Activated CD8-positive, alpha-beta memory T cell treated with anti-CD3 and anti-CD28 coated beads, Interleukin-2, amount 50 U/mL, for 48 hours (primary cell): ENCODE measurements around the gene DNAH2.
"Not testable (repeated sequence)": the region's sequence is repeated elsewhere in the genome, so short reads cannot be mapped to it uniquely, and the experiment has no call there.

Source experiments
- DNase-seq: peaks from one replicate; pipeline ENCODE4 v3.0.0-alpha.2; 2020

The DNAH2 gene

DNA sequence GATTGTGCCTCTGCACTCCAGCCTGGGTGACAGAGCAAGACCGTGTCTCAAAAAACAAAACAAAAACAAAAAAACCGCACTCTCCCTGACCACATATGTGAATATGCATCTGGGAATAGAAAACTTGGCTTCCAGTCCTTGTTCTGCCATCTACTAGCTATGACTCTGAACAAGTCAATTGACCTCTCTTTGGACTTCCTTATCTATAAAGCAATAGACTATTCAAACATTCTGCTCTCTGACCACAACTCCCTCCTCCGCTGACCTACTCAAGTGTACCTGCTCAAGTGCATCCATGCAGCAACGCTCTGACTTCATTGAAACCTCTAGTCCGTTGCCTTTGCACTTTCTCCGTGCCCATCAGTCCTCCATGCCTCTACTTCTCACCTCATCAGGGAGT lies 63.9 kb downstream of the DNAH2 start:
- DNase-seq, result no peak

DNA sequence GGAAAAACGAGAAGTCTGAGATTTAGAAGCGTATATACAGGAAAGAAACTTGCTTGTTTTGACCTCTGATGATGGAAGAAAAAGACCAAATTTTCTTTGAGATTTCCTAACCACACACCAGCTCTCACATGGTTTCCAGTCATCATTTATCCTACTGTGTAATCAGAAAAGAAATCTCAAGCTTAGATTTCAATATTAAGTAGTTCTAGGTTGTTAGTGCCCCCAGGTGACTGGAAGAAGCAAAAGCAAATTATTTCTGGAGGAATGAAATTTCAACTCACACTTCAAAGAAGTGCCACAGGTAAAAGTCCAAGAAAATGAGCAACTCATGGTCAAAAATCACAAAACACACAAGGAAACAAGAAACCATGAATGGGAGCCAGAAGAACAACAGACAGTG lies 64.7 kb downstream of the DNAH2 start:
- no peak for DNase-seq

DNA sequence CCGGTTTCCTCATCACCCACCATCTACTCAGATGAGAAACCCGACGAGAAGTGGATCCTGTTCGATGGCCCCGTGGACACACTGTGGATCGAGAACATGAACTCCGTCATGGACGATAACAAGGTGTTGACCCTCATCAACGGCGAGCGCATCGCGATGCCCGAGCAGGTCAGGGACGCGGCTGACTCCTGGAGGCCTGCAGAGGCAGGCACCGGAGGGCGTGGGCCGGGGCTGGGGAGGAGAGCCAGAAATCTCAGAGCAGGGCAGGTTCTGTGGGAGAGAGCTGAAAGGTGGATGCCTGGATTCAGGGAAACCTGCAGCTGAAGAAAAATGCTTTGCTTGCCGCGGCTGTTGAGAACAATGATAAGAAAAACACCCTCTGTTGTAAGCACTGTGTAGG lies 69.3 kb downstream of the DNAH2 start:
- no peak for DNase-seq

DNA sequence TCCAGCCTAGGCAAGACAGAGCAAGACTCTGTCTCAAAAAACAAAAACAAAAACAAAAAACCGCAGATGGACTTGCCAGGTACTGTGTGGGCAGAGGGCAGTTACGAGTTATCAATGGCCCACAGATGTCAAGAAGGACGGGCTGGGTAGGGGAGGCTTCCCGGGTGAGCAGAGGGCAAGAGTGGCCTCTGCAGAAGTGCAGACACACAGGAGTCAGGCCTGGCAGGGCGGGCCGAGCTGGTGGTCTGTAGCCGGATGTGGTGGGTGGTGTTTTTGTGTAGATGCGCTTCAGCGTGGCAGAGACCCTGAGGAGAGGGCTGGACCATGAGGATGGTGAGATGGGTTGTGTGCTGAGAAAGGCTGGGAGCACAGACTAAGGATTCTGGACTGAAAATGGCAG lies 71.6 kb downstream of the DNAH2 start:
- DNase-seq, result no peak

GRCh38 chr17:7790150-7790549 lies 72.6 kb downstream of the DNAH2 start:
- DNase-seq, result no peak

DNA sequence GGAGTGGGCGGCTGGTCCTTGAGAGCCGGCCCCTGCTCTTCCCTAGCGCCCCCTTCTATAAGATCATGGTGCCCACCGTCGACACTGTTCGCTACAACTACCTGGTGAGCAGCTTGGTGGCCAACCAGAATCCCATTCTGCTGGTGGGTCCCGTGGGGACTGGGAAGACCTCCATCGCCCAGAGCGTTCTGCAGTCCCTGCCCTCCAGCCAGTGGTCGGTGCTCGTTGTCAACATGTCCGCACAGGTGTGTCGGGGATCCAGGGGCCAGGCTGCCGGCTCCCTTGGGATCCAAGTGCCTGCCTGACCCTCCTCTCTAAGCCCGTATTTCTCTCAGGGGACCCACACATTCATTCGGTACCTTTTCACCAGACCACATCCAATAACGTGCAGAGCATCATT lies 75.1 kb downstream of the DNAH2 start:
- DNase-seq, result no peak

- DNase-seq, result no peak
Measured at GRCh38 chr17:7794075-7794663, 76.6 kb downstream of the DNAH2 start.

DNA sequence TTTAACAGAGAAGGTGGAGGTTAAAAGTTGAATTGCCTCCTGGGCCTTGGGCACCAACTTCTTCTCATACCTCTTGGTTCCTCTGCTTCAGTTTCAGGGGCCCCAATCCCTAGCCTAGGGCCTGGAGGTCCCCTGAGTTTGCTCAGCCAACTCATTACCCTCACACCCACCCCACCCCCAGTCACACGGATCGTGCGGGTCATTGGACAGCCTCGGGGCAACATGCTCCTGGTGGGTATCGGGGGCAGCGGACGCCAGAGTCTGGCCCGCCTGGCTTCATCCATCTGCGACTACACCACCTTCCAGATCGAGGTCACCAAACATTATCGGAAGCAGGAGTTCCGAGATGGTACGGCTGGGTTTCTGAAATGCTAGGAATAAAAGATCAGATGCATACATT lies 80.4 kb downstream of the DNAH2 start:
- no peak for DNase-seq

DNA sequence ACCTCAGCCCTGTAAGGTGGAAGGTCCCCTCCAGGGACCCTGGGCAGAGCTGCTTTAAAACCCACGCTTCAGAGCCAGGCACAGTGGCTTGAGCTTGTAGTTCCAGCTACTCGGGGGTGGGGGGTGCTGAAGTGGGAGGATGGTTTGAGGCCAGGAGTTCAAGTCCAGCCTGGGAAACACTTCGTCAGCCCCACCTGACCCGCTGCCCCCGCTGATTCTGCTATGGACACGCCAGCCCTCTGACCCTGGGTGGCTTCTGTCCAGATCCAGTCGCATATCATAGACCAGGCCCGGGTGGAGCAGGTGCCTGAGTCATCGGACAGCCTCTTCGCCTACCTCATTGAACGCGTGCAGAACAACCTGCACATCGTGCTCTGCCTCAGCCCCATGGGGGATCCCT lies 81.3 kb downstream of the DNAH2 start:
- no peak for DNase-seq

DNA sequence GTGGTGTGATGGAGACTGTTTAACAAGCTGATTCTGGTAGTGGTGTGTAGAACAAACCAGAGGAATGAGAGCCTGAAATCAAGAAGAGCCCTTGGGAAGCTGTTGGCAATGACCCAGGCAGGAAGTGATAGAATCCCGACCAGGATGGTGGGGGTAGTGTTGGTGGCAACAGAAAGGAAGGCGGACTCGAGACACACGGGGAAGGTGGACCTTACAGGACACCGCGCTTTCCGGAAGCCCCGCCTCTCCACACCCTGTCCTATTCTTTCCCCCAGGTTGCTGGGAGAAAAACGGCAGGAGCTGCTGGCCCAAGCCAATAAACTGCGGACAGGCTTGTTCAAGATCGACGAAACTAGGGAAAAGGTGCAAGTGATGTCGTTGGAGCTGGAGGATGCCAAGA lies 86.4 kb downstream of the DNAH2 start:
- DNase-seq, result no peak

DNA sequence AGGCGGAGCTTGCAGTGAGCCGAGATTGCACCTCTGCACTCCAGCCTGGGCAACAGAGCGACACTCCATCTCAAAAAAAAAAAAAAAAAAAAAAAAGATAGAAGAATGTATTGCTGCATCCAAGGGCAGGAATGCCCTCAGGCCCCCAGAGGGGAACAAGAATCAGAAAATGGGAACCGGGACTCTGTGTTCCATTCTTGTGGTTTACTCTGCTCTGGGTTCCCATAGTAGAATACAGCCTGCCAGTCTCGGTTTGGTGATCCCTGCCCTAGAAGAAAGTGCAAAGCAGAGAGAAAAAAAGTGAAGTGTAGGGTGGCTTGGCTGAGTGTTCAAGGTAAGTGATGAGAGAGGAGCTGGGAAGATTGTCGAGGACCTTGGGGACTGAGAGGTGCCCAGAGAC lies 89.0 kb downstream of the DNAH2 start:
- no peak for DNase-seq

- no peak for DNase-seq
Measured at GRCh38 chr17:7807206-7807605, 89.7 kb downstream of the DNAH2 start.

GRCh38 chr17:7809086-7809790 lies 91.7 kb downstream of the DNAH2 start:
- no peak for DNase-seq

DNA sequence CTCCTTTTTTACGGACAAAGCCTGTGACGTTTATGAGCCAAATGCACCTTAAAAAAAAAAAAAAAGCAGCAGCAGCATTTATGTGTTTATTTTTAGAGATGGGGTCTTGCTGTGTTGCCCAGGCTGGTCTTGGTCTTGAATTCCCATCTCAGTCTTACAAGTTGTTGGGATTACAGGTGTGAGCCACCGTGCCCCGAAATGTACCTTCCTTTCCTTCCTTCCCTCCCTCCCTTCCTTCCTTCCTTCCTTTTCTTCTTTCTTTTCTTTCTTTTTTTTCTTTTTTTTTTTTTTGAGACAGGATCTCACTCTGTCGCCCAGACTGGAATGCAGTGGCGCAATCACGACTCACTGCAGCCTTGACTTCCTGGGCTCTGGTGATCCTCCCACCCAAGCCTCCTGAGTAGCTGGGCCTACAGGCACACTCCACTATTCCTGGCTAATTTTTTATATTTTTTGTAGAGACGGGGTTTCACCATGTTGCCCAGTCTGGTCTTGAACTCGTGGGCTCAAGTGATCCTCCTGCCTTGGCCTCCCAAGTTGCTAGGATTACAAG lies 92.3 kb downstream of the DNAH2 start:
- DNase-seq, result not testable (repeated sequence)

DNA sequence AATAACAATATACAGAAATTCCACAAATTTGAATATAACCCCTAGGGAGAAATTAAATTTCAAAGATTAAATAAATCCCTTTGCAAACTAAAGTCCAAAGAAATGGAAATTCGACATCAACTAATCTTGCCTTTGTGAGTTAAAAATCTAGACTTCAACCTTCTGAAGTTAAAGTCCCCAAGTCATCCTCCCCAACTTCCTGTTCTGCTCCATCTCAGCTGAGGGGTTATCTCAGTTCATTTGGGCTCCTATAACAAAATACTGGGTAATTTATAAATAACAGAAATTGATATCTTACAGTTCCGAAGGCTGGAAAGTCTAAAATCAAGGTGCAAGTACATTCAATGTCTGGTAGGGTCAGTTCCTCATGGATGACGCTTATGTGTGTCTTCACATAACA lies 93.7 kb downstream of the DNAH2 start:
- DNase-seq, result no peak

DNA sequence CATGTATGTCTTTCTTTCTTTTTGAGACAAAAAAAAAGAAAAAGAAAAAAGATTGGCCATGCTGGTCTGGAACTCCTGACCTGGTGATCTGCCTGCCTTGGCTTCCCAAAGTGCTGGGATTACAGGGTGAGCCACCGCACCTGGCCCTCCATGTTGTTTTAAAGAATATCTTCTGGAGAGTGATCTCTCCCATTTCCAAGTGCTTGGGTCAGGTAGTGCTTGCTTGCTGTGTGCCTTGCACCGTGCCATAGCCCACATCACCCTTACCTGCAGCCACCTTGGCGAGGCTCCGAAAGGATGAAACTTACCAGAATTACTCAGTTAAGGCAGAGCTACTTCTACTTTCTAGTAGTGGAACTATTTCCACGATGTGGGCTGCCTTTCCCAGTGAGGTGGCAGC lies 97.4 kb downstream of the DNAH2 start:
- no peak for DNase-seq

DNA sequence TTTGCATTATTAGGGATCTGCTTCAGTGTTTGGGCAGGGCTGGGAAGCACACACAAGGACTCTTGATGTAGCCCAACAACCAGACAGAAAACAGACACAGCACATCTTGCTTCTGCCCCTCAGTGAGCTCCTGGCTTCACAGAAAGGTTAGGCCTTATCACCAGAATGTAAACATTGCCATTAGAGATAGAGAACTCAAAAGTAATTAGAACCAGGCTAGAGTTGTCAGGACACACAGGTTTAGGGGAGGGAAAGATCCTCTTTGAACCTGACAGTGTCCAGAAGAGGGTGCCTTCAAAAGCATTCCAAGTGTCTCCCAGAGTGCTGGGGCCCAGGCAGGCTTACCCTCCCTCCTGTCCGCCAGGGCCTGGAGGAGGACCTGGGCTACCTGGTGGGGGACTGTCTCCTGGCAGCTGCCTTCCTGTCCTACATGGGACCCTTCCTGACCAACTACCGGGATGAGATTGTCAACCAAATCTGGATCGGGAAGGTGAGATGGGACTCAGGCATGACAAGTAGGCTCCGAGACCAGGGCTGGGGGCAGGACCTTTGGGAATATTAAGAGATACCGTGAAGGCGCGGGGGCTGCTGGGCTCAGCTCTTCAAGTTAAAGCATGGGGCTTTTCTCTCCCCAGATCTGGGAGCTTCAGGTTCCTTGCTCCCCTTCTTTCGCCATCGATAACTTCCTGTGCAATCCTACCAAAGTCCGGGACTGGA lies 99.5 kb downstream of the DNAH2 start:
- no peak for DNase-seq

DNA sequence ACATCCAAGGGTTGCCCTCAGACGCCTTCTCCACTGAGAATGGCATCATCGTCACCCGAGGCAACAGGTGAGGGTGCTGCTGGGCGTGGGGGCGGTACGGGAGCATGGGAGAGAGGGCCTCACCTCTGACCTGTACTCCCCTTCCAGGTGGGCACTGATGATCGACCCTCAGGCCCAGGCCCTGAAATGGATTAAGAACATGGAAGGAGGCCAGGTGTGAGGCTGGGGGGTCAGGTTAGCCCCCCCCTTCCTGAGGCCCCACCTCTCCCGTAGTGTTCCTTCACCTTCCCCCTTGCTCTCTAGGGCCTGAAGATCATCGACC lies 100.1 kb downstream of the DNAH2 start:
- DNase-seq, result no peak

DNA sequence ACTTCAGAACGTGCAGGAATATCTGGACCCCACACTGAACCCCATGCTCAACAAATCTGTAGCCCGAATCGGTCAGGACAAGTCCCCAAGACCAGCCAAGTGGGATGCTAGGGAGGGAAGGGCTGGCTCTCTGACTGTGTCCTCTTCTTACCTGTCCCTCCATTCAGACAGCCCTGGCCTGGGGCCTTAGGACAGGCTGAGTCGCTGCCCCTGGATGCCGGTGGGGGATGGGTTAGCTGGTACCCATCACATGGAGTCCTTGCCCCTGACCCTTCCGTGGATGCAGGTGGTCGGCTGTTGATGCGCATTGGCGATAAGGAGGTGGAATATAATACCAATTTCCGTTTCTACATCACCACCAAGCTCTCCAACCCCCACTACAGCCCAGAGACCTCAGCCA lies 100.5 kb downstream of the DNAH2 start:
- DNase-seq, result no peak

DNA sequence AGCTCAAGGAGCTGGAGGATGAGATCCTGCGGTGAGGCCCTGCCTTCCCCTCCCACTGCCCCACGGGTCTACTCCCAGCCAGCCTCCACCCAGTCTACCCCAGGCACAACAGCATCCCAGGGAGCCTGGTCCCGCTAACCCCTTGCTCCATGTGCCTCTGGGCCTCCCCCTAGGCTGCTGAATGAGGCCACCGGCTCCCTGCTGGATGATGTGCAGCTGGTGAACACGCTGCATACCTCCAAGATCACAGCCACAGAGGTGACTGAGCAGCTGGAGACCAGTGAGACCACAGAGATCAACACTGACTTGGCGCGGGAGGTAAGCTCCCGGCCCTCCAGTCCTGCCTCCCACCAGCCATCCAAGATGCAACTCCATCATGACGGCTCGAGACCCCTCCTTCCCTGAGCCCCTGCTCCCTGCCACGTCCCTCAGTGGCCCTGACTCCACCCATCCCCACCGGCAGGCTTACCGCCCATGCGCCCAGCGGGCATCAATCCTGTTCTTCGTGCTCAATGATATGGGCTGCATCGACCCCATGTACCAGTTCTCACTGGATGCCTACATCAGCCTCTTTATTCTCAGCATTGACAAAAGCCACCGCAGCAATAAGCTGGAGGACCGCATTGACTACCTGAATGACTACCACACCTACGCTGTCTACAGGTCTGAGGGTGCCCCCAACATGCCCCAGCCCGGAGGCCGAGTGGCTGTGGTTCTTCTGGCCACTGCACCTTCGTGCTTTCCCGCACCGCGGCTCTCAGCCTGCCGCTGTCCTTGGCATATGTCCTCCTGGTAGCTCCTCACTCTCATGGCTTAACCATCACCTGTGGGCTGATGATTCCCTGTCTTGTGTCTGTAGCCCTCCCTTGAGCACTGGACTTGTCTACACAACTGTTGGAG lies 101.5 kb downstream of the DNAH2 start:
- DNase-seq, result no peak

- no peak for DNase-seq
Measured at GRCh38 chr17:7820231-7820630, 102.7 kb downstream of the DNAH2 start.

DNA sequence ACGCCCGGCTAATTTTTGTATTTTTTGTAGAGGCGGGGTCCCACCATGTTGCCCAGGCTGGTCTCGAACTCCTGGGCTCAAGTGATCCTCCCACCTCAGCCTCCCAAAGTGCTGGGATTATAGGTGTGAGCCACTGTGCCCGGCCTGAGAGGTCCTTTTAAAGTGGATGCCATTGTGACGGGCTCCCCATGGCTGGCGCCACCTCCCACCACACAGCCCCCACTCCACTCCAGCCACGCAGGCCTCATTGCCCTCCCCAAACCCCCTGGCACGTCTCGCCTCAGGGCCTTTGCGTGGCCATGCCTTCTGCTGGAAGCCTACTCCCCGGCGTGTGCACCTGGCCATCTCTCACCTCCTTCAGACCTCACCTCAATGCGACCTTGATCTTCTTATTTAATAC lies 104.6 kb downstream of the DNAH2 start:
- DNase-seq, result no peak

DNA sequence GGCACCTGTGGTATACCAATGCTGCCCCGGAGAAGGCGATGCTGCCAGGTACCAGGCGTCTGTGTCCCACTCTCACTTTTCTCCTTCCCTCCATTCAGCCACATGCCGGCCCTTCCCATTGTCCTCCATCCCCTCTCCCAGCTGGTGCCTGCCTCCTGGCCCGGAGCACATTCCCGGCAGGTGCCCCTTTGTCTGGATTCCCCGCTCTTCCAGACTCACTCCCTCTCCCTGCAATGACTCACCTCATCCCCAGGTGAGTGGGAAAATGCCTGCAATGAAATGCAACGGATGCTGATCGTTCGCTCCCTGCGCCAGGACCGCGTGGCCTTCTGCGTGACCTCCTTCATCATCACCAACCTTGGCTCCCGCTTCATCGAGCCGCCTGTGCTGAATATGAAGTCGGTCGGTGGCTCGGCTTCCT lies 106.0 kb downstream of the DNAH2 start:
- no peak for DNase-seq
